Dedifferentiated amniotic fluid mesenchymal stem cell (primary cell): ENCODE measurements around the gene KCNH4.
A peak's percentile ranks its signal among the peaks of the same experiment; 100 is the strongest.

Experiments used
- DNase-seq: peaks from one replicate; pipeline ENCODE4 v3.0.0-alpha.2; 2016; ENCODE audit errors: extremely low spot score

The KCNH4 gene

DNA sequence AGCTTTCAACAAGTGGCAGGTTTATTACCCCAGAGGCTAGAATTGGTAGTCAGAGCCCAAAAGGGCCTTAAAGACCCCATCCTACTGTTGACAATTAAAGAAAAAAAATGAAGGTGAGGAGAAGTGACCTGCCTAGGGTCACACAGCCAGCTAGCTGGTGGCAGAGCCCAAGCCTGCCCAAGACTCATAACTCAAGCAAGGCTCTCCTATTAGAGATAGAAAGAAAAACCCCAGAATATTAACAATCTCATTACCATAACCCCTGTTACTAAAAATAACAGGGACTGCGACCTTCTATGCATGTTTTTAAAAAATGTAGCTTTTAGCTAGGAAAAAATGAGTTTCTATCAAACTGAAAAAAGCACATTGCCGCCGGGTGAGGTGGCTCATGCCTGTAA is 44.3 kb downstream of the KCNH4 start:
- DNase-seq = no peak

DNA sequence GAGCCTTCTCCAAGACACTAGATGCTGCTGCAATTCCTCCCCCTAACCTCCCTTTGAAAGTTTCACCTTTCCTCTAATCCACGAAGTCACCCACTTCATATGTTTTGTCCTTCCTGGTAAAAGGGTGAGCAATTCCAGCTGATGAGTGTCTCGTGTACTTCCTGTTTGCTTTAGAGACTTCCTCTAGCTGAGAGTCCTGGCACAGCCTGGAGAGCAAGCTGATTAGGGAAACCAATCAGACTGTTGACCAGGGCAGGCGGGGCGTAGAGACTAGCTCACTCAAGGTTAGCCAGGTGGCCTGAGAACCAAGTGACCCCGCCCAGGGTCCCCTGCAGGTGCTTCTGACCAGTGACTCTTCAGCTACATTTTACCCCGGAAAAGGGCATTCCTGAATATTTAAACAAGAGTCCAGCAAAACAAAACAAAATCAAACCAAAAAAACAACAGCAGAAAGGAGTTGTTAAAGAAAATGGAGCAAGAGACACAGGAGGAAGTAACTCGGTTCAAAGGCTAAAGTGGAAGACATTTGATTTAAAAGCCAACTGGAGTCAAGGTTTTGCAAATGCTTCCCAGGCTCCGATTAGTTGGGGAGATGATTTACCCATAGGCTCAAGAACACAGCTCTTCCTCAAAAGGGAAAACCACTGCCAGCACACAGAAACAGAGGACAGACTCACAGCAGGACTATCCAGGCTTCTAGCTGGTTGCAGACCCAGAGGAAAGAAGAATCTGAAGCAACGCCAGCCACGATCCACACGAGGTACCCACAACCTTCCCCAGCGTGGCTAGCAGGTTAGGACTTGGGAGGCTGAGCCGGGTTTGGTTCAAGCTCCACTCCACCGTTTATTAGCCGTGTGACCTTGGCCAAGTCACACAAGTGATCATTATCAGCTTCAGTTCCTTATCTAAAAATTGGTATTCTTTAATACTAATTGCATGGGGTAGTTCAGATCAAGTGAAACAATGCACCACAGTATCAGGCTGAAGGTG is 45.0 kb downstream of the KCNH4 start:
- no peak for DNase-seq

DNA sequence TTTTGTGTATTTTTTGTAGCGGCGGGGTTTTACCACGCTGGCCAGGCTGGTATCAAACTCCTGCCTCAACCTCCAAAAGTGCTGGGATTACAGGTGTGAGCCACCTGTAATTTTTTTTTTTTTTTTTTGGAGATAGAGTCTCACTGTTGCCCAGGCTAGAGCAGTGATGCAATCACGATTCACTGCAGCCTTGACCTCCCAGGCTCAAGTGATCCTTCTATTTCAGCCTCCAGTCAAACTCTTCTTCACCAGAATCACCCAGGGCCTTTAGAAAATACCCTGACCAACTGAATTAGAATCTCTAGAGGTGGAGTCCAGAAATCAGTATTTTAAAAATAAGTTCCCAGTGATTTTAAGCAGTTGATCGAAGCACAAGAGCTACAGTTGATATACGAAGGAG is 45.8 kb downstream of the KCNH4 start:
- DNase-seq = no peak

DNA sequence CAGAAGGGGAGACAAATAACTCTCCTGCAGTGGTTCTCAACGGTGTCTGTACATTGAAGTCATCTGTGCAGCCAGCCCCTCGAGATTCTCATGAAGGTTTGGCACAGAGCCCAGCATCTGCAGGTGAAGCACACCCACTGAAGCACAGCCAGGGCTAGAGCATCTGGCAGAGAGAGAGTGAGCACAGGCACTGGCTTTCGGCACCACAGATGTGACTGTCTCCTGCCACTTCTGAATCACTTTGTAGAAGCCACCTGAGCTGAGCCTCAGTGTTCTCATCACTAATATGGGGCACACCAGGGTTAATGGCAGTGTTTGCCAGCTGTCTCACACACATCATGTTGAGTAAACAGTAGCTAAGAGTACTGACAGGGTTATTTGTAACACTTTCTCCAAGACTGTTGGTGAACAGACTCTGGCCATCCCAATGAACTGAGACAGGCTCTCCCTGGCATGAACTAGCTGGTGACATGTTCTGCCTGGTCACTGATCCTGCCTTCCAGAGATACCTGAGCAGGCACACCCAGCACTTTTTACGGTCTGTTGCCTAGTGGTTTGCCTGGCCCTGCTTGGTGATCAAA is 47.4 kb downstream of the KCNH4 start:
- DNase-seq = no peak

DNA sequence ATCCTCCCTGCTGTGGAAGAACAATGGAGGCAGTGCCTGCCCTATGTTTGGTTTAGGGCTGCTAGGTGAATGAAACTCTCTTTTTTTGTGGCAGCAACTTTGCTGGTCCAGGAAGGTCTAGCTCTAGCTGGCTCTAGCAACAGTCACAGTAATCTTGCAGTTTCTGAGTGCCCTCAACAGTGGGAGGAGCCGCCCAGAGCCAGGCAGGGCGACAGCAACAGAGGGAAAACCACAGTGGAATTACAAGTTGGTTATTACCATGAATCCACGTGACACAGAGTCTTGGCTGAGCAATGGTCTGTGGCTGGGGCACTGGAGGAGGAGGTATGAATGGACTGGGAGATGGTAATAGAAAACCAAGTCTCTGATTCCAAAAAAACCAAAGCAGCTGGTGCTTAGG is 48.0 kb downstream of the KCNH4 start:
- DNase-seq = peak; percentile 73

DNA sequence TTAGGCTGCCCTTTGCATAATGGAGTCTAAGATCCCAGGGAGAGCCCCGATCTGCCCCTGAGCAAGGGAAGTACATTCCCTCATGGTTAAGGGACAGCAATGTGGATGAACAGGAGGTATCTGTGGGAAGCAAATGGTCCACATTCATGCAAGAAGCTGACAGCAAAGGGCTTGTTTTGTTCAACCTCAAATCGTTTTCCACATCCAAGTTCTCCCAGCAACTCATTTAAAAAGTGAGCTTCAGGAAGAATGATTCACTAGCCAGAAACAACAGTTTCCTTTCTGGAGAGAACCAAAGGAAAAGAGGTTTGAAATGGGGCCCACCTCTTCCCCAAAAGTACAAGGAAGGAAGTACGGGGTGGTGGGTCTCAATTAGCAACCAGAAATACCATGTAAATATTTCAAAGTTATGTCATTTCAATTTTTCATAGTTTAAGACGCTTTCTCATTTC is 48.9 kb downstream of the KCNH4 start:
- no peak for DNase-seq

DNA sequence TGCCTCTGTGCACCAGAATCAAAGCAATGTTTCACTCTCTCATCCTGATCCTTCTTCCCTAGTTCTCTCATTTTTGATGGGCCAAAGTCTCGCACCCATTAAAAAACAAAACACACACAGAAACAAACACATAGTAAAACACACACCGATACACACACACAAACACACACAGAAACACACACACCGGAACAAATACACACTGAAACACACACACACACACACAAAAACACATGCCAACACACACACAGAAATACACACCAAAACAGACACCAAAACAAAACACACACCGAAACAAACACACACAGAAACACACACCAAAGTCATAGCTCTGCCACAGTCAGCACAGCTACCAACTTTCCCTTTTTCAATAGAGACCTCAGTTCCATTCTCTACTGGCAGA is 49.7 kb downstream of the KCNH4 start:
- no peak for DNase-seq

DNA sequence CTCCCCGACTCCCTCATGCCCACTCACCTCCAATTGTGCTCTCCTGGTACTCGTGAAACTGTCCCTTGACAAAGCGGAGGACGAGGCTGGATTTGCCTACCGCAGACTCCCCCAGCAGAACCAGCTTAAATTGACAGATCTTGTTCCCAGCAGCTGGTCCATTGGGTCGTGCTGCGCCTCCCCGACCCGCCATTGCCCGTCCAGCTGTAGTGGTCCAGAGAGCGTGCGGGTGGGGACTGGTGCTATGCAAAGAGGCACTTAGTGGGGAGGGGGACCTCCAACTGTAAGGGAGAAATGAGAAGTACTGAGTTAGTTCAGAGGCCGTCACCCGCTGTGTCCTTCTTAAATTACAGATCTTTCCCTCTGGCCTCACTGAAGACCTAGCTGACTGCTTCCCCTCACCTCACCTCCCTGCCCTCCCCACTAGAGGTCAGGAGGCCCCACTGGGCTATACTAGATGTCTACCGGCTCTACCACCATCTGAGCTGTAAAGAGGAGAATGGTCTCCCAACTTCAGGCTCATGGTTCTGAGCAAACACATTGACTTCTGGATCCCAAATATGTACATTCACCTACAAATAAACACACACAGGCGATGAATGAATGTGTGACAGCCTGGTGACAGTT is 50.5 kb downstream of the KCNH4 start:
- DNase-seq = no peak

DNA sequence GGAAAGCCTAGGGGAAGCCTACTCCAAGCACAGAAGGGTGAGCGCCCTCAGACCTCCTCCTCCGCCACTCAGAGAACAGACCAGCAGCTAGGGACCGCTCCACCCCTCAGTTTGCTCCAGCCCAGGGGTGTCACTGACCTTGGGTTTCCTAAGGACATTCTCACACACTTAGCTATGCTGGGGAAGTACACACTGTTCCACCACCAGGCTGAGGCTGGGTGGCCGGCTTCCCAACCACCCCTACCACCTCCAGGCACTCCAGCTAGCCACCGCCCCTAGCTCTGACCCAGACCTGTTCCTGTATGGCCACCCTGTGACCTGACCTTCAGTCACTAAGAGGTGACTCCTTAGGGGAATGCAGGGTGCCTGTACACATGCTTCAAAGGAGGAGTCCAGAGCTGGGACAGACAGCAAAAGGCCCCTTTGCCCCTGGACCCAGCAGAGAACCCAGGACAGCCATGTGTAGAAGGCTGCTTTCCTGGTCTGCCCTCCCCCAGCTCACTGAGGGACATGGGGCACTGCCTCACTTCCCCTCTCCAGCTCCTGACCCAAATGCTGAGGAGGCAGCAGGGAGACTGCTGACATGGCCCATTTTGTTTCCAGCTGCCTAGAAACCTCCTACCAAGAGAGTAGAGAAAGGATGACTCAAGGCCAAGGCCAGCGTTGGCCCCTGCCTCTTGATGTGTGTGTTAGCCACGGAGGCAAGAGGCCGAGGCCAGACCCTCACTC is 51.7 kb downstream of the KCNH4 start:
- DNase-seq = no peak

DNA sequence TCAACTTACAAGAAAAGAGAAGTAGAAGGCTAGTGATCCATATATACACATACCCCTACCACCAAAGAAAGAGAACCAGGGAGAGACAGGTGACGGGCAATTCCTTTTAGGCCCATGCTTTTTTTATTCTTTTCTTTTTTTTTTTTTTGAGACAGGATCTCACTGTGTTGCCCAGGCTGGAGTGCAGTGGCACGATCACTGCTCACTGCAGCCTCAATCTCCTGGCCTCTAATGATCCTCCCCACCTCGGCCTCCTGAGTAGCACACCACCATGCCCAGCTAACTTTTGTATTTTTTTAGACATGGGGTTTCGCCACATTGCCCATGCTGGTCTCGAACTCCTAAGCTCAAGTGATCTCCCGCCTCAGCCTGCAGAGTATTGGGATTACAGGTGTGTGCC is 53.5 kb downstream of the KCNH4 start:
- DNase-seq = no peak

DNA sequence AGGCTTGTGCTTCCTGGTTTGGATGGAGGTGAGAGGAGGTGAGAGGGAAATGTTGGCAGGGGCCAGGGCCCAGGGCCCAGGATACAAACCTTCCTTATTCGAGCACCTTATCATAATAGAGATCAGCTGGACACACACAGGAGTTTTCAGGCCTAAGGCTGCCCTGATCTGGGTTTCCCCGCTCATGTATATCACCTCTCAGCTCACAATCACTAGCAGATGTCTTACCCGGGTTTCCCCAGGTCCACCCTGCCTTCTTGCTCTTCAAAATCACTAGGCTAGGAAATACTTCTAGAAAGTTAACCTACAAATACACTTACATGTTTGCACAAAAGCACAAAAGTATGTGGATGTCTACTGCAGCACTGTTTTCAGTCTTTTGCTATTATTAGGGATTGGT is 54.1 kb downstream of the KCNH4 start:
- no peak for DNase-seq

DNA sequence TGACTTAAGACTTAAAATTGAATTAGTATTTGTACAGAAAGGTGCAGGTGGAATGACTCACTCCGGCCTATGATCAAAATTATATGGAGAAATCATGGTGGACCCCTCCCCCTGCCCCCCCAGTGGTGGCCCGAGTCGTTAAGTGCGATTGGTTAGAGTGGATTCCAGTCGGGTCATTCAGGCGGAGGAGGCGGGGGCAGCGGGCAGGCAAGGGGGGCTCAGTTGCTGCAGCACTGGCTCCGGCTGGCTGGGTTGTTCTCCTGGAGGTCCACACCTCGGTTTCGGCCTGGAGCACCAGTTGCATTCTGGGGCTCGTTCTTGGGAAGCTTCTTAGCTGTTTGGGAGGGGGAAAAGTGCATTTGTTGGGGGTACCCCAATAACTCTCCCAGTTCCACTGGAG is 55.4 kb downstream of the KCNH4 start:
- DNase-seq = no peak

DNA sequence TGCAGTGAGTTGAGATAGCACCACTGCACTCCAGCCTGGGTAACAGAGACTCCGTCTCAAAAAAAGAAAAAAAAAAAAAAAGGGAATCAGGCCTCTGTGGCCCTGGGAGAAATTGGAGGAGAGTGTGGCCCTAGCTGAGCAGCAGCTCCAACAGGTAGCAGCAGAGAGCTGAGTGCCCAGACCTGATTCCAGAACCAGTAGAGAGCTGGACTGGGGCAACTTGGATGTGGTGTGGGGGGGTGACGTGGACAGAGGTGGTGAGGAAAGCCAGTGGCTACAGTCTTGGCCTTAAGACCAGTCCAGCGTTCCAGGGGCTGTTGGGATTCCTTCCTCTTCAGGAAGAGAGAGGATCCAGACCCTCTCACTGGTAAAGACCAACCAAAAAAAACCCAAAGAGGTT is 56.7 kb downstream of the KCNH4 start:
- no peak for DNase-seq

DNA sequence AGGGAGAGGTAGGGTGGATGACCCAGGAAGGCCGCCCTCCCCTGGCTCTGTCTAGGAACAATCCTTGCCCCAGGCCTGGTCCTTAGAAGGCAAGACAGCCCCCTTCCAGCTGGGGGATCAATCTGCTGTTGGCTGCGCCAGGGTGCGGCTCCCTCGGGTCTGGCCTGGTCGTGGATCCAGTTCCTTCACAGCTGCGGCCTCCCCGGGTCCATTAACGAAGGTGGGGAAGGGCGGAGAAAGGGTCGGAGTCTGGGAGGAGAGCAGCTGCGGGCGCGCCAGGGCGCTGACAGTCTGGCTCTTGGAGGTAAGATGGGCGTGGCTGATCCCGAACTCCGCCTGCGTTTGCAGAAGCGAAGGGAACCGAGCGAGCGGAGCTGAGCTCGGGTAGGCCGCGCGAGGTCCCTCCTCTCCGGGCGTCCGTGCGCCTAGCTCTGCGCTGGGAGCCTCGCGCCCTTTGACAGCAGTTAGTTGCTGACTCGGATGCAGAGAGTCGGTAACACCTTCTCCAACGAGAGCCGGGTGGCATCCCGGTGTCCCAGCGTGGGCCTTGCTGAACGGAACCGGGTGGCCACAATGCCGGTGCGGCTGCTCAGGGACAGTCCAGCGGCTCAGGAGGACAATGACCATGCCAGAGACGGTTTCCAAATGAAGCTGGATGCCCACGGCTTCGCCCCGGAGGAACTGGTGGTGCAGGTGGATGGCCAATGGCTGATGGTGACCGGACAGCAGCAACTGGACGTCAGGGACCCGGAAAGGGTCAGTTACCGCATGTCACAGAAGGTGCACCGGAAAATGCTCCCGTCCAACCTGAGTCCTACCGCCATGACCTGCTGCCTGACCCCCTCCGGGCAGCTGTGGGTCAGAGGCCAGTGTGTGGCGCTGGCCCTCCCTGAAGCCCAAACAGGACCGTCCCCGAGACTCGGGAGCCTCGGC is 58.3 kb downstream of the KCNH4 start, which contains the start of gene HSPB9:
TSS of gene HSPB9 (plus strand) at position 434 of the 933 bp plus-strand sequence. CDS start at position 481, 47 bp downstream.
- no peak for DNase-seq

DNA sequence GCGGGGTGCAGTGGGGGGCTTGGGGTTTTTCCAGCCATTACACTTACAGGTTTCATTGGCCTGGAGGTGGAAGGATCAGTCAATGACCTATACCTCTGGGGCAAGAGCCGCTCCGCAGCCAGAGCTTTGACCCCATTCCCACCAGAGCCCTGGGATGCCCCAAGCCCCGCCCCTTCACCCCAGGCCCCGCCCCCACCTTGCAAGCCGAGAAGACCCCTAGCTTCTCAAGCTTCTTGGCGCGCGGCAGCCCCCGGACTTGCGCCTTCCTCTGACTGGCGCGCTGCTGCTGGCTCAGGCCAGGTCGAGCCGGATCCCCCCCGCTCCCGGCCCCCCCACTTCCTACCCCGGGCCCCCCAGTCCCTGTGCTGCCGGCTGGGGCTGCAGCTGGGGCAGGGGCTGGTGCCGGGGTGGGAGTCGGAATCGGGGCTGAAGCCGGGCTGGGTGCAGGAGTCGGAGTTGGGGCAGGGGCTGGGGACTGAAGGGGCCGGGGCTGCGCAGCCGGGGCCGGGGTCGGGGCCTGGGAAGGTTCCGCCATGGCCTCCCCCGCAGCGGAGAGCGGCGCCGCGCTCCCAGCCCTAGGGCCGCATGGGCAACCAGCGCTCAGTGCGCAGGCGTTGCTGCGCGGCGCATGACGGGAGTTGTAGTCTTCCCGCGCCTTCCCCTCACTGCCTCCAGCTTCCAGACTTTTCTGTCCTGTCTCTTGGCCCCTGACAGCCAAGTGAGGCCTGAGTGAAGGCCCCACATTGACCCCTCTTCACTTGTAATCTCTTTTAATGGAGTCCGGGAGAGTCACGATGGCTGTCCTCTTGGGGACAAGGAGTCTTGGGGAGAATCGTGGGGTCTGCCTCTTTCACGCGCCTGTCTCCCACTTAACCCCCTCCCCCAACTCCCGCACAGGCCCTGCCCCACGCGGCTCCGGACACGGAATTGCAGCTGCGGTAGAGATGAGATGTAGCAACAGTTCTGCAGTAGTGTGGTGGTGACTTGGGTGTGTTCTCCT is 59.9 kb downstream of the KCNH4 start, which contains the start of gene KAT2A:
TSS of gene KAT2A (minus strand) at position 598 of the 1,000 bp plus-strand sequence. CDS start at position 535, 63 bp downstream.
- DNase-seq = peak; percentile 57

DNA sequence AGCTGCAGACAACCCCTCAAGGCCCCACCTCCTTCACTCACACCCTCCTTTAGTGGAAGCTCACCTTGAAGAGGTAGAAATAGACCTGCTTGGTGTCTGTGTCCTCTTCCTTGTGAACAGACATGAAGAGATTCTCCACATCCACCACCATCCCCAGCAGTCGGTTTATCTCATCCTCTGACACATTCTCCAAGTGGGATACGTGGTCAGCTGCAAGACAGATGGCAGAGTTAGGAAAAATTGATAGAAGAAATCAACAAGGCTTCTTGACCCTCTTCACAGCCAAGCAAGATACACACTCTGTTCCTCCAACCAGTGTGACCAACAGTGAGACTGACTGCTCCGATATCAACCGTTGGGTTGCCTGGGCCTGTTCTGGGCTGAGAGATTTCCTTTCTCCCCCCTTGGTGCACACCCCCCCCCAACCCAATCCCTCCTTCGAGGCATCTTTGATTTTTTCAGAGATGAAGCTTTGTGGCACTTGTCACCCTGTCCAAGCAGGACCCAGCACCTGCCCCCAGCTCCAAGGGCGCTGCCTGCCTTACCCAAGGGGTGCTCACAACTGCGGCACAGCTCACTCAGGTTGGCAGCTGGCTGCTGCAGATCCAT is 60.7 kb downstream of the KCNH4 start:
- no peak for DNase-seq

DNA sequence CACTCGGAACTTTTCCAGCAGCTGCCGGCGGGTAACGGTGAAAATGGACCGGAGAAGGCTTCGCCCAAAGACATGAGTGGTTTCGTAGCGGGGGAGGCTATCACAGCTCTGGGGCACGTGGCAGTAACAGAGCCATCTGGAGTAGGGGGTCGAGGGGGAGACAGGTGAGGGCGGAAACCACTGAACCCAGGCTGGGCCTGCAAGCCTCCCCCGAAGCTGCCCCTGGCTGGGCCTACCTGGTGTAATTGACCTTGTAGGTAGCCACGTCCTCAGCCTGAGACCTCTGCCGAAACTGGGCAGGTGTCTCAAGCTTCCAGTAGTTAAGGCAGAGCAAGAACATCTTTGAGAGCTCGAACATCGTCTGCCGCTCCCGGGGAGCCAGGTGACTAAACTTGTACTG is 61.6 kb downstream of the KCNH4 start:
- no peak for DNase-seq

DNA sequence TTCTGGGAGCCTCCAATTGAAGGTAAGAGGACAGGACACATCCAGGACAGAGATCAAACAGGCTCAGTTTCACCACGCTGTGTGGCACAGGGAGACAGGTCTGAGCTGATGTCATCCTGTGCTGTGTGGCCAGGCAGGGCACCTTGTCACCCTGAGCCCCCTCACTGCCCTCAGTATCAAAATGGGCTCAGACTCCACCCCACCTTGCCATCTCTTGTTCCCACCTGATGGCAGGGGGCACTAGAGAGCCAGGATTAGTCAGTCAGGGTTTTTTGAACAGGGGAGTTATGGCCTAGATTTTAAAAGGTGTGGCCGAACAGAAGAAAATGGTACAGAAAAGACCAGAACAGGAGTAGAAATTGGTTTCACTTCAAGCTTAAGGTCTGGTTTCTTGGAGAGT is 62.4 kb downstream of the KCNH4 start:
- no peak for DNase-seq

DNA sequence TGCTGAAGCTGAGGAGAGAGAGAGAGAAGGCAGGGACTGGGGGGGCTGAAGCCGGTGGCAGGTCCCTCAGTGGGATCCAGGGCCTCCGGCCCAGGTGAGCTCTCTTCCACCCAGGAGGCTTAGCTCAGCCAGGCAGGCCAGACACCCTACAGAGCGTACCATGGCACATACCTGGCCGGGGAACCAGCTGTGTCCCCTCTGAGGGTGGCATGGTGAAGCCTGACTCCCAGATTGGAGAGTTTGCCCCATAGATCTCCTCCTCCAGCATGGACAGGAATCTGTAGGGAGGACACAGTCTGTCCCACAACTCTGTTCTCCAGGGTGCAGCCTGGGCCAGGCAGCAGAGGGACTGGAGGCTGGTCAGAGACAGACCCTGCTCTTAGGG is 62.8 kb downstream of the KCNH4 start:
- no peak for DNase-seq
